Measurements from ENCODE around the gene ZC3H10.
"Not testable (repeated sequence)": the region's sequence is repeated elsewhere in the genome, so short reads cannot be mapped to it uniquely, and the experiment has no call there.

The ZC3H10 gene

DNA sequence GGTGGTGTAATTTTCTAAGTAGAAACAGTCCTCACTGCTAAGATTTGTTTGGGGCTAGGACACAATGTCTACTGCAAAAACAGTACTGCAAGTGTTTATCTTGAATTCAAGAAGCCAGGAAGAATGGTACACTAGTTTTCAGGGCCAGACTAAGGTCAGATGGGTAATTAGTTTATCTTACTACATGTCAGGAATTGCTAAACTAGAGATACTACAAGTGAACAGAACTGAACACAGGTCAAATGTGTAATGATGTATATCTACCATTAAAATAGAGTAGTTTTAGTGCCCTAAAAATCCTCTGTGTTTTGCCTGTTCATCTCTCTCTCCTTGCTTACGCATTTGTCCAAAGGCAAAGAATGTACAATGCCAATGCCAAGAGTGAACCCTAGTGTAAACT, 4.0 kb upstream of the ZC3H10 start:
- H4K91ac ChIP-seq (ENCODE audit: low read length) = no peak overlapping the region
- 100% methylated on average over 1 of the region's 1 CpG for WGBS
- no peak overlapping the region for H3K14ac ChIP-seq (ENCODE audit: low read length in 2 of 2)
- H3K4me1 ChIP-seq (ENCODE audit: control insufficient read depth, insufficient read depth, low read depth, low read length) = peaks cover 8% of the 10 kb centered on the region
- no peak overlapping the region for H3K18ac ChIP-seq (ENCODE audit: low read depth in 1 of 2, low read length in 2 of 2)
- H3K79me1 ChIP-seq (replicated peaks; ENCODE audit: low read length, poor library complexity, severe bottlenecking) = peaks cover 4% of the 10 kb centered on the region
- H3K9me3 ChIP-seq (ENCODE audit: control insufficient read depth, low read length) = no peaks in the 10 kb centered on the region
- no peak overlapping the region for H3K9ac ChIP-seq (ENCODE audit: low read length)
- H3K27me3 ChIP-seq (ENCODE audit: control insufficient read depth in 1 of 2, insufficient read depth in 1 of 2, low read length in 2 of 2) = no peaks in the 10 kb centered on the region
- no peak overlapping the region for H3K23ac ChIP-seq (ENCODE audit: low read length in 2 of 2)
- H2BK5ac ChIP-seq (ENCODE audit: low read depth, low read length, poor library complexity, severe bottlenecking) = no peak overlapping the region
- H3K36me3 ChIP-seq (ENCODE audit: control insufficient read depth in 1 of 2, insufficient read depth in 2 of 2, low read depth in 1 of 2, low read length in 2 of 2) = peaks cover 34 to 59% of the 10 kb centered on the region in 2 experiments
- H3K4me3 ChIP-seq (ENCODE audit: insufficient read depth in 1 of 2, low read depth in 1 of 2, low read length in 2 of 2) = no peak overlapping the region
- H2BK12ac ChIP-seq (ENCODE audit: low read length in 2 of 2) = no peak overlapping the region
- H2AK5ac ChIP-seq (ENCODE audit: low read length, severe bottlenecking) = no peak overlapping the region
- H2BK15ac ChIP-seq (ENCODE audit: low read depth, poor library complexity, severe bottlenecking) = no peak overlapping the region
- no peak overlapping the region for H3K27ac ChIP-seq (ENCODE audit: low read length, poor library complexity, severe bottlenecking)
- no peak overlapping the region for H3K4ac ChIP-seq (ENCODE audit: low read depth in 1 of 2, low read length in 2 of 2)
- H4K8ac ChIP-seq (ENCODE audit: low read length) = no peak overlapping the region
- H2AFZ ChIP-seq (ENCODE audit: low read depth, low read length) = no peak overlapping the region
- DNase-seq = no peak
- no peak overlapping the region for H3K4me2 ChIP-seq (ENCODE audit: low read length, poor library complexity, severe bottlenecking)
- H2BK120ac ChIP-seq (ENCODE audit: low read depth, low read length) = no peak overlapping the region

DNA sequence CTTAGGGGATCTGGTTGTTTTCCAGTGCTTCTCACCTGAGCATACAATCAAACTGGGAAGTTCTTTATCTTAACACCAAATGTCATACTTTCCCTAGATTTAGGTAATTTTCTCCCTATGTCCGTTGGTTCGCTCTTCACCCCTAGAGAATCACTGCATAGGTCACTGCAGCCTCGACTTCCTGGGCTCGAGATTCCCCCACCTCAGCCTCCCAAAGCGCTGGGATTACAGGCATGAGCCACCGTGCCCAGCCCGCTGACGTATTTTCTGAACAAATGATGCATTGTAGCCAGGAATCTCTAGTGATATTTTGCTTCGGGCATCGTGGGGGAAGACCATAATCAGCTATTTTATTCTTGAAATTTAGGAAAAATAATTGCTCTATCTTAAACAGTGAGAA, 2.7 kb upstream of the ZC3H10 start:
- peak overlapping the region; percentile 1 for H4K91ac ChIP-seq (ENCODE audit: low read length)
- no peak overlapping the region for H2BK12ac ChIP-seq (ENCODE audit: low read length in 2 of 2)
- H3K4me3 ChIP-seq (ENCODE audit: insufficient read depth in 1 of 2, low read depth in 1 of 2, low read length in 2 of 2) = peak overlapping the region in 1 of 2 experiments; percentile 86
- peaks cover 10% of the 10 kb centered on the region for H3K4me1 ChIP-seq (ENCODE audit: control insufficient read depth, insufficient read depth, low read depth, low read length)
- H2BK15ac ChIP-seq (ENCODE audit: low read depth, poor library complexity, severe bottlenecking) = no peak overlapping the region
- peak overlapping the region; percentile 54 for H3K4me2 ChIP-seq (ENCODE audit: low read length, poor library complexity, severe bottlenecking)
- H3K14ac ChIP-seq (ENCODE audit: low read length in 2 of 2) = no peak overlapping the region
- H3K27me3 ChIP-seq (ENCODE audit: control insufficient read depth in 1 of 2, insufficient read depth in 1 of 2, low read length in 2 of 2) = no peaks in the 10 kb centered on the region
- no peak overlapping the region for H2BK5ac ChIP-seq (ENCODE audit: low read depth, low read length, poor library complexity, severe bottlenecking)
- no peak overlapping the region for H3K4ac ChIP-seq (ENCODE audit: low read depth in 1 of 2, low read length in 2 of 2)
- no peak overlapping the region for H2BK120ac ChIP-seq (ENCODE audit: low read depth, low read length)
- peaks cover 23 to 53% of the 10 kb centered on the region in 2 experiments for H3K36me3 ChIP-seq (ENCODE audit: control insufficient read depth in 1 of 2, insufficient read depth in 2 of 2, low read depth in 1 of 2, low read length in 2 of 2)
- 72% methylated on average over 8 of the region's 10 CpGs for WGBS
- no peak overlapping the region for H2AK5ac ChIP-seq (ENCODE audit: low read length, severe bottlenecking)
- no peak overlapping the region for H3K18ac ChIP-seq (ENCODE audit: low read depth in 1 of 2, low read length in 2 of 2)
- H4K8ac ChIP-seq (ENCODE audit: low read length) = peak overlapping the region; percentile 73
- H3K9me3 ChIP-seq (ENCODE audit: control insufficient read depth, low read length) = no peaks in the 10 kb centered on the region
- H3K23ac ChIP-seq (ENCODE audit: low read length in 2 of 2) = no peak overlapping the region
- H3K27ac ChIP-seq (ENCODE audit: low read length, poor library complexity, severe bottlenecking) = no peak overlapping the region
- H3K79me1 ChIP-seq (replicated peaks; ENCODE audit: low read length, poor library complexity, severe bottlenecking) = peaks cover 6% of the 10 kb centered on the region
- H2AFZ ChIP-seq (ENCODE audit: low read depth, low read length) = no peak overlapping the region
- no peak for DNase-seq
- H3K9ac ChIP-seq (ENCODE audit: low read length) = peak overlapping the region; percentile 99

DNA sequence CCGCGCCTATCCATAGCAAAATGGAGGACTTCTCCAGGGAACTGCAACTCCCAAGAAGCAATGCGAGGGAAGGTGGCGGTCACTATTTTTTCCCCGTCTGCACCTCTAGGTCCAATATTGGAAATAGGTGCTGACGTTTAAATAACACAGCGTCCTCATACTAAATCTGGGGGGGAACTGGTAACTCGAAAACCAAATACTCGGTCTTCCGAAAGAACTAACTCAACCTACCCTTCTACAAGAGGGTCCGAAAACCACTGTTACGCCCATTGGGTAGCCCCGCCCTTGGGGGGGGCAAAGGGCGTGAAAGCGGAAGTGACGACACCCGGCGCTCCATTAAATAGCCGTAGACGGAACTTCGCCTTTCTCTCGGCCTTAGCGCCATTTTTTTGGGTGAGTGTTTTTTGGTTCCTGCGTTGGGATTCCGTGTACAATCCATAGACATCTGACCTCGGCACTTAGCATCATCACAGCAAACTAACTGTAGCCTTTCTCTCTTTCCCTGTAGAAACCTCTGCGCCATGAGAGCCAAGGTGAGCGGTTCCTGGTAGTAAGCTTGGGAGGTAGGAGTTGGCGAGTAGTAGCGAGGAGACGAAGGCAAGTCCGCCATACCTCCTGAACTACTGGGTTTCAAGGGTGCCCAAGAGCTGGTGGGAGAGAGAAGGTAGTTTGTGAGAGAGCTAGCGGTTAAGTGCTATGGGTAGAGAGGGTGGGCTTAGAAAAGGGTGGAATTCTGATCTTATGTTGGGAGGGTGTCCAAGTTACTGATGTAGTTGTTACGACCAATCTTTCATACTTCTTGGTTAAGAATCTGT, 1.6 kb upstream of the ZC3H10 start, which contains the start of gene RPL41:
TSS of gene RPL41 (plus strand) at position 367 of the 815 bp plus-strand sequence.
- under 1% methylated on average over 27 of the region's 34 CpGs for WGBS
- Histone ChIP-seq H3K4ac (ENCODE audit: low read depth in 1 of 2, low read length in 2 of 2) (peak within 1 kb of the TSS; percentile 70 to 71), H3K18ac (ENCODE audit: low read depth in 1 of 2, low read length in 2 of 2) (peak within 1 kb of the TSS; percentile 86 to 98), H3K23ac (ENCODE audit: low read length in 2 of 2) (no peak within 1 kb of the TSS), H4K8ac (ENCODE audit: low read length) (peak within 1 kb of the TSS; percentile 80), H4K91ac (ENCODE audit: low read length) (peak within 1 kb of the TSS; percentile 83), H3K9me3 (ENCODE audit: control insufficient read depth, low read length) (no peaks in the 10 kb centered on the region), H3K4me2 (ENCODE audit: low read length, poor library complexity, severe bottlenecking) (peak within 1 kb of the TSS; percentile 54), H3K36me3 (ENCODE audit: control insufficient read depth in 1 of 2, insufficient read depth in 2 of 2, low read depth in 1 of 2, low read length in 2 of 2) (peaks cover 26 to 53% of the 10 kb centered on the region in 2 experiments), H3K79me1 (replicated peaks; ENCODE audit: low read length, poor library complexity, severe bottlenecking) (peaks cover 16% of the 10 kb centered on the region), H3K27ac (ENCODE audit: low read length, poor library complexity, severe bottlenecking) (peak within 1 kb of the TSS; percentile 97), H3K14ac (ENCODE audit: low read length in 2 of 2) (peak within 1 kb of the TSS in 1 of 2 experiments; percentile 21), H2AFZ (ENCODE audit: low read depth, low read length) (peak within 1 kb of the TSS; percentile 43), H2BK5ac (ENCODE audit: low read depth, low read length, poor library complexity, severe bottlenecking) (peak within 1 kb of the TSS; percentile 77), H3K27me3 (ENCODE audit: control insufficient read depth in 1 of 2, insufficient read depth in 1 of 2, low read length in 2 of 2) (no peaks in the 10 kb centered on the region), H2AK5ac (ENCODE audit: low read length, severe bottlenecking) (peak within 1 kb of the TSS; percentile 14), H2BK15ac (ENCODE audit: low read depth, poor library complexity, severe bottlenecking) (no peak within 1 kb of the TSS), H3K4me3 (ENCODE audit: insufficient read depth in 1 of 2, low read depth in 1 of 2, low read length in 2 of 2) (peak within 1 kb of the TSS; percentile 73 to 86), H2BK12ac (ENCODE audit: low read length in 2 of 2) (no peak within 1 kb of the TSS), H3K4me1 (ENCODE audit: control insufficient read depth, insufficient read depth, low read depth, low read length) (peaks cover 12% of the 10 kb centered on the region), H2BK120ac (ENCODE audit: low read depth, low read length) (peak within 1 kb of the TSS; percentile 57), H3K9ac (ENCODE audit: low read length) (peak within 1 kb of the TSS; percentile 99)
- DNase-seq = peak; percentile 96

DNA sequence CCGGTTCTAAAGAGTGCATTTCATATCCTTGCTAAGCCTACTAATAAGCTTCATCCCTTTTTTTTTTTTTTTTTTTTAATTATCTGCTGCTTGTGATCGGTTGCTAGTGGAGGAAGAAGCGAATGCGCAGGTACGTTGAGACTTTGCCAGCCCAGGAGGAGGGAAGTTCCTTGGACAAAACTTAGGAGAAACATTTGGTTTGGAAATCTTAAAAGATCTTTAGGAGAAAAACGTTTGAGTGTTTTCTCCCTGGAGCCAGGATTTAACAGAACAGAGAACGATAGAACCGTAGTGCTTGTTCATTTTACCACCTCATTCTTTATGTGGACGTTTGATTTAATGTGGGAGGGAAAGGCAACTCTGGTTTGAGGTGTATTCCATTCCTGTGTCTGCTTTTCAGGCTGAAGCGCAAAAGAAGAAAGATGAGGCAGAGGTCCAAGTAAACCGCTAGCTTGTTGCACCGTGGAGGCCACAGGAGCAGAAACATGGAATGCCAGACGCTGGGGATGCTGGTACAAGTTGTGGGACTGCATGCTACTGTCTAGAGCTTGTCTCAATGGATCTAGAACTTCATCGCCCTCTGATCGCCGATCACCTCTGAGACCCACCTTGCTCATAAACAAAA, 872 bp upstream of the ZC3H10 start:
- not testable (repeated sequence) for H2AK5ac ChIP-seq (ENCODE audit: low read length, severe bottlenecking); H2BK120ac ChIP-seq (ENCODE audit: low read depth, low read length); H2BK15ac ChIP-seq (ENCODE audit: low read depth, poor library complexity, severe bottlenecking); H3K23ac ChIP-seq (ENCODE audit: low read length in 2 of 2); H2BK12ac ChIP-seq (ENCODE audit: low read length in 2 of 2); H4K8ac ChIP-seq (ENCODE audit: low read length); H3K27me3 ChIP-seq (ENCODE audit: control insufficient read depth in 1 of 2, insufficient read depth in 1 of 2, low read length in 2 of 2); H4K91ac ChIP-seq (ENCODE audit: low read length); H3K14ac ChIP-seq (ENCODE audit: low read length in 2 of 2); H2AFZ ChIP-seq (ENCODE audit: low read depth, low read length); H3K9me3 ChIP-seq (ENCODE audit: control insufficient read depth, low read length); H2BK5ac ChIP-seq (ENCODE audit: low read depth, low read length, poor library complexity, severe bottlenecking)
- peak overlapping the region in 1 of 2 experiments; percentile 98 for H3K18ac ChIP-seq (ENCODE audit: low read depth in 1 of 2, low read length in 2 of 2)
- peaks cover 12% of the 10 kb centered on the region for H3K4me1 ChIP-seq (ENCODE audit: control insufficient read depth, insufficient read depth, low read depth, low read length)
- peaks cover 27 to 53% of the 10 kb centered on the region in 2 experiments for H3K36me3 ChIP-seq (ENCODE audit: control insufficient read depth in 1 of 2, insufficient read depth in 2 of 2, low read depth in 1 of 2, low read length in 2 of 2)
- peak overlapping the region; percentile 49 for H3K4me2 ChIP-seq (ENCODE audit: low read length, poor library complexity, severe bottlenecking)
- peak overlapping the region; percentile 73 to 86 for H3K4me3 ChIP-seq (ENCODE audit: insufficient read depth in 1 of 2, low read depth in 1 of 2, low read length in 2 of 2)
- peak overlapping the region in 1 of 2 experiments; percentile 69 for H3K4ac ChIP-seq (ENCODE audit: low read depth in 1 of 2, low read length in 2 of 2)
- whole genome bisulfite sequencing = 0% methylated on average over 5 of the region's 16 CpGs
- H3K27ac ChIP-seq (ENCODE audit: low read length, poor library complexity, severe bottlenecking) = peak overlapping the region; percentile 97
- peak; percentile 13 for DNase-seq
- peak overlapping the region; percentile 99 for H3K9ac ChIP-seq (ENCODE audit: low read length)
- peaks cover 24% of the 10 kb centered on the region for H3K79me1 ChIP-seq (replicated peaks; ENCODE audit: low read length, poor library complexity, severe bottlenecking)
